Right ventricle myocardium inferior (tissue), 1 donor: ENCODE results near the gene MALRD1. TPM values are rescaled to one million over a fixed set of nuclear protein-coding genes. Genes with fewer than 3 reads are reported as not detected.
"Not testable (repeated sequence)": the region's sequence is repeated elsewhere in the genome, so short reads cannot be mapped to it uniquely, and the experiment has no call there.

ENCODE experiments used
- ATAC-seq: fragments of 200-7000 bp; cut with Tn5 transposase; one replicate; pipeline ENCODE4 v1.9.1; 2020; ENCODE audit warnings: mild to moderate bottlenecking, moderate library complexity
- DNase-seq: peaks from one replicate; pipeline ENCODE4 v3.0.0; 2021; ENCODE audit errors: missing footprints
- intact Hi-C: fragments of 100-400 bp; cut with DNase I; formaldehyde crosslinking; loops from one replicate; pipeline ENCODE4 v1.11.0; 2022
- total RNA-seq: library from RNA; stranded (reverse); fragmentation: NEBNext Ultra II Directional; extraction: Animal tissue kit (Norgen Biotek cat#: 25700); gene quantifications from one replicate; pipeline ENCODE4 v1.2.1, GENCODE V29; 2021
- donor health status: DM: no; HTN: yes; CAD: no; lungs with severe emphysema.

MALRD1 gene
- total RNA-seq, 1 donor from 2014 or later, result 1.1 TPM

DNA sequence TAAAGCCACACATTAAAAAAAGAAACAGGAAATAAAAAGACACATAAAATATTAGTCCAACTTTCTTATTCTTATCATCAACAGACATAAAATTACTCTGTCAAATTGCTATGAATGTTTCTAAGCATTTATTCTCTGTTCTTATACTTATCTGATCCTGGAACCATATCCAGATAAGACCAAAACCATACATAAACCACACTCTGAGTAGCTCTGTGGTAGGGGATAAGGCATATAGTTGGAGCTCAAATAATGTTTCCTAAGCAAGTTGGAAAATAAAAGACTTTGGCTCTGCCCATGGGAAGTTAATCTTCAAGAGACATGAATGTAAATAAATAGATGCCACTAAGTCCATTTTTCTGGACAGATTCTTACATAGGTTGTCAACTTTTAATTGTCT is 664.6 kb downstream of the MALRD1 start:
- intact Hi-C loops, result no loop called here
- ATAC-seq (no peak), DNase-seq (no peak)

GRCh38 chr10:19713800-19714525 is 665.4 kb downstream of the MALRD1 start:
- ATAC-seq (no peak), DNase-seq (no peak)
- intact Hi-C loops, result no loop called here

DNA sequence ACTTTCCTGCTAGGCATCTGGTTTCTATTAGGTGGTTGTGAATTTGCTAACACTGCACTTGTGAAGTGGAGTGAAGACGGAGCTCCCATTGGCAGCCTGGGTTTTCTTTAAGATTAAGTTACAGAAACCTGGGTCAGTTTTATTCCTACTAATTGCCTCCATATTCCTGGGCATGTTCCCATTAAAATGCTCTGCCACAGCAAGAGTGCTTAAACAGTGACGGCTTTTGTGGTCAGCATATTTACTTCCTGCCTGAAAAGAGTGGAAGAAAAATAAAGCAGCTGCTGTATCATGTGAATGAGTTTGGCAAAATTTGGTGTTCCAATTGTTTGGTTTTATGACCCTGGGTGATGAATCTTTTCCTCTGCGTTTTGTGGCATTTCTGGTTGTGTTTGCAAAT is 670.7 kb downstream of the MALRD1 start:
- intact Hi-C loops, result no loop called here
- no peak for ATAC-seq
- DNase-seq, result no peak

- no peak for ATAC-seq
- intact Hi-C loops, result no loop called here
Measured at GRCh38 chr10:19724287-19724686, 675.7 kb downstream of the MALRD1 start.

DNA sequence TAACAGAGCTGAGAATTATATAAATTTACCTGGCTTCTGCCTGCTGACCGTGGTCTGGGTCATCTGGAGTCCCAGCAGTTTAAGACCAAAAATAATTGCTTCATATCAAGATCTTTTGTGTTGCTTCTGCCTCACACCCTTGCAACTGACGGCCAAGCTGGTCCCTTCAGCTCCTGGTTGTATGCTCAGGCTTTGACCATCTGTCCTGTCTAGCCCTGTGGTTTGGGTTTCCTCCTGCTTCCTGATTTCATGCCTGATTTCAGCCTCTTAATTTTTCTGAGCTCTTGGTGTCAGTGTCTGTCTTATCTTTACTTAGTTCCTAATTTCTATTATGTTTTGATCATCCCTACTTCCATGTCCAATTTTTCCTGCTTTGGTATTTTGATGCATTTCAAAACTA is 679.8 kb downstream of the MALRD1 start:
- intact Hi-C loops, result no loop called here
- no peak for ATAC-seq
- no peak for DNase-seq

More at GRCh38 chr10:19724287-19724686, 675.7 kb downstream of the MALRD1 start:
- DNase-seq, result no peak

DNA sequence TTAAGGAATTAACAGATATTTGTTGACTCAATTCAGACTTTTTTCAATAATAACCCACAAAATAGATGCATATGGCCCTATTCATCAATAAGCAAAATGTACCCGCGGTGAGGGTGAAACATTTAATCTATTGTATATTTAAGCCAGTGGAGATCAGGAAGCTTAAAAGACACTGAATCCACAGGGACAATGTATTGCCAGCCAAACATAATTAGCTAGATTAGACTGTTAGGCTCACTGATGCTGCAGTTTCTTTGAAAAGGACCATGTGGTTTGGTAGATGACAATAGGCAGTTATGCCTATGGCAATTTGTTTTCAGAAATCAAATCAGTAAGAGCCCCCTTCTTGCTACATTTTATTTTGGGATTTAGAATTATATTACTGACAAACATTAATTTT is 680.4 kb downstream of the MALRD1 start:
- ATAC-seq (no peak), DNase-seq (no peak)
- intact Hi-C loops, result no loop called here

- no peak for ATAC-seq
- intact Hi-C loops, result no loop called here
- no peak for DNase-seq
Measured at GRCh38 chr10:19730167-19730906, 681.7 kb downstream of the MALRD1 start.

- intact Hi-C loops, result no loop called here
- DNase-seq (no peak), ATAC-seq (no peak)
Measured at GRCh38 chr10:19730907-19731217, 682.3 kb downstream of the MALRD1 start.

DNA sequence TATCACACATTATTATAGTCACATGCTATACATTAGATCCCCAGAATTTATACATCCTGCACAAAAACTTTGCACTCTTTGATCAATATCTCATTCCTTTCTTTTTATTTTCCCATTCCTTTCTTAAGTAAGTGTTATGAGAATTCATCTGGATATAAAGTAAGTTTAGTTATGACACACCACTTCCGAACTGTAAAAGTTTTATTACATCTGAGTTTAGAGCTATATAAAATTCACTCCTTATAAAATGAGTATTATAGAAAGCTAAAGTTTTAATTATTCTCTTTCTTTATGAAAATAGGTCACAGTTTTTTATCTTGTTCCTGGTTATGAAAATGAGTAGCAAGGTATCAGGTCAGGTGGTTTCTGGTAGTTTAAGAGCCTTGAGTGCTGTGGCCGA is 683.0 kb downstream of the MALRD1 start:
- intact Hi-C loops, result no loop called here
- ATAC-seq, result no peak
- DNase-seq, result no peak

DNA sequence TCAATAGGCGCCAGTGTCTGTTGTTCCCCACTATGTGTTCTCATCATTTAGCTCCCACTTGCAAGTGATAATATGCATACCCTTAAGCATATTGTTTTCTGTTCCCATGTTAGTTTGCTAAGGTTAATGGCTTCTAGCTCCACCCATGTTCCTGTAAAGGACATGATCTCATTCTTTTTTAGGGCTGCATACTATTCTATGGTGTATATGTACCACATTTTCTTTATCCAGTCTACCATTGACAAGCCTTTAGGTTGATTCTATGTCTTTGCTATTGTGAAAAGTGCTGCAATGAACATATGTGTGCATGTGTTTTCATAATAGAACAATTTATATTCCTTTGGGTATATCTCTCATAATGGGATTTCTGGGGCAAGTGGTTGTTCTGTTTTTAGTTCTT is 689.8 kb downstream of the MALRD1 start:
- intact Hi-C loops, result no loop called here
- no peak for DNase-seq
- no peak for ATAC-seq

DNA sequence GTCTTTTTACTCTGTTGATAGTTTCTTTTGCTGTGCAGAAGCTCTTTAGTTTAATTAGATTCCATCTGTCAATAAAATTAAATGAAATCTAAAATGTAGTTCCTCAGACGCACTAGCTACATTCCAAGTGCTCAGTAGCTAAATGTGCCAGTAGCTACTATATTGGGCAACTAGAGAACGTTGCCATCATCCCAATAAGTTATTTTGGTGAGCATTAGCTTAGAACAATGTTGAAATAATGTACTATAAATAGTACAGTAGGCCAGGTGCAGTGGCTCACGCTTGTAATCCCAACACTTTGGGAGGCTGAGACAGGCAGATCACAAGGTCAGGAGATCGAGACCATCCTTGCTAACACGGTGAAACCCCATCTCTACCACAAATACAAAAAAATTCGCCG is 690.6 kb downstream of the MALRD1 start:
- ATAC-seq, intact Hi-C loops, DNase-seq: not testable (repeated sequence)

DNA sequence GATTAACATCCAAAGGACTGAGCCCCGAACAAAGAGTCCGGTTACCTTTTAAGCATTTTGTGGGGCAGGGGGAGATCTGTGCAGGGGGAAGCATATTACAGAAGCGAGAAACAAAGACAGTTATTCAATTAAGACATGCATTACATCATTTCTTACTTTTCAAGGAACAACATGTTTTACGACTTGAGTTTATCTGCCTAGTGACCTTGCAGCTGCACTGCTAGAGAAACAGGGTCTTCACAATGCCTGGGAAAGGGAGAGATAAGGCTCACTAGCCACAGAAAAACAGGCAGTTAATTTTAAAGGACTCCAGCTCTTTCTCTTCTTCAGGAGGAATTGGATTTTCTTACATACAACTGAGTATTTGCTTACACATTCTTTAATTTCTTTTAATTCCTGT is 693.5 kb downstream of the MALRD1 start:
- intact Hi-C loops, ATAC-seq, DNase-seq: not testable (repeated sequence)

DNA sequence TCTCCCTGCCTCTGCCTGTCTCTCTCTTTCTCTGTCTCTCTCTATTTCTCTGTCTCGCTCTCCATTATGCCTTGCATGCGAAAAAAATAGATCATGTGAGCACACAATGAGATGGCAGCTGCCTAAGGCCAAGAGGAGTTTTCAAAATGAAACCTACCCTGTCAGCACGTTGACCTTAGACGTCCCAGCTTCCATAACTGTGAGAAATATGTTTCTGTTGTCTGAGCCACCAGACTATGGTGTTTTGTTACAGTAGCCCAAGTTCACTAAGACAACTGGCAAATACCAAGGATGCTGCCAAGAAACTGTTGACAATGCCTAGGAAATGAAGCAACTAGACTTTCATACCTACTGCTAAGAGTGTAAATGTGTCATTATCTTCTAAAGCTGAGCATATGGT is 697.1 kb downstream of the MALRD1 start:
- no peak for DNase-seq
- no peak for ATAC-seq
- intact Hi-C loops, result no loop called here

DNA sequence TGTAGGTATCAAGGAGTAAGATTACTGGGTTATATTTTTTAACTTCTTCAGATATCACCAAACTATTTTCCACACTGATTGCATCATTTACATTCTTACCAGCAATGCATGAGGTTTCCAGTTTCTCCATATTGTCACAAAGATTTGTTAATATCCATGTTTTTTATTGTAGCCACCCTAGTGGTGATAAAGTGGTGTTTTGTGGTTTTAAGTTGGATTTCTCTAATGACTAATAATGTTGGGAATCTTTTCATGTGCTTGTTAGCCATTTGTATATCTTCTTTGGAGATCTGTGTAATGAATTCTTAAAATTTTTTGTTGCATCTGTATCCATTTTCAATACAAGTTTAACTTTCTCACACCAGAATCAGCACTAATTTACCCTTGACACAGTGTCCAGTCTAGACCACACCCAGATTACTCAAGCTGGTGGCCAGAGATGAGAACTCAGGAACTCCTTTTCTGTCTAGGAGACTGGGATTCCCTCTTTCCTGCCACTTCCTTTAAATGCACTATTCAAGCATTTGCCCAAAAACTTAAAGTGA is 700.7 kb downstream of the MALRD1 start:
- intact Hi-C loops, result no loop called here
- DNase-seq, result no peak
- ATAC-seq, result no peak

DNA sequence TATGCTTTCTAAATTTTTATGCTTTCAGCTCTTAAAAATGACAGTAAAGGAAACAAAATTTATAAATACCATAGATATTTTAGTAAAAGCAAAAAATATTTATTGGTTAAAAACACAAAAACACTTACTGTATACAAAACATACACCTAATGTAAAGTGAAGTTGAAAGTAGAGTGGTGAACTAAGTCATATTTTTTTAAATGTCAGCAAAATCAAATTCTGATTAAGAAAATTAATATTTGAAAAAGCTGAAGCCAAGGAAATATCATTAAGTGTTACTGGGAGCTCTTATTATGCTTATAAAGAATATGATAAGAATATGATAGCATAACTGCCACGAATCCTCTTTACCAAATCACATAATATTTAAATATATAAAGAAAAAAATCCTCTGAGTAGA is 702.4 kb downstream of the MALRD1 start:
- intact Hi-C loops, result no loop called here
- DNase-seq, result no peak
- ATAC-seq, result no peak

DNA sequence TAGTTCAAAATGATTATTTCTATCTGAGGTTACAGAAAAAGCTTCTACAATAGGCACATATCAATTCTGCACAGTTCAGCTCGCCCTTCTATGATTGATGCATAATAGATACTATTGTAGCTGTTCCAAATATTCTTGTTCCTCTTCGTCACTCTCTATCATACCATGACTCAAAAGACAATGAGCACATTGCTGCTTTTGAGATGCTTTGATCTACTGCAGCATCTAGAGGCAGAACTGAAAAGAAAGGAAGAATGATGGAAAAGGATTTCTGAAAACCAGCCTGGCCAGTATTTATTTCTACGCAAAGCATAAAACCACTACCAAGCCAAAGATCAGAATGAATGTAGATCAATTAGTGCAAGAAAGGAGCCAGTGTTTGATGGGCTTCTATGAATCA is 708.3 kb downstream of the MALRD1 start:
- ATAC-seq (no peak), DNase-seq (no peak)
- intact Hi-C loops, result no loop called here

GRCh38 chr10:19762026-19762425 is 713.4 kb downstream of the MALRD1 start:
- ATAC-seq (no peak), DNase-seq (no peak)
- intact Hi-C loops, result no loop called here

DNA sequence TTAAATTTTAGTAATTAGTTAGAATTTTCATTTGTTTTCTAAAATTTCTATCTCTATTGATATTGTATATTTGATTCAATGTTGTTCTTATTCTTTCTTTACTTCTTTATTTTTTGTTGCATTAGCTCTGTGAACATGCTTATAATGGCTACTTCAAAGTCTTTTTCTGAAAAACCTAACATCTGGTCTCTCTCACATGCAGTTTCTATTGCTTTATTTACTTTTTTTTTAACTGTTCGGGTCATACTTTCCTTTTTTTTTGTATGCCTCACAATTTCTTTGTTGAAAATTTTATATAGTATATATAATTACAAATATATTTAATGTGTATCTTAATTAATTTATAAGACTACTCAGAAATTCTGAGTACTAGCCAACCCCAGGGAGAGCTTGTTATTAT is 715.5 kb downstream of the MALRD1 start:
- DNase-seq, result no peak
- intact Hi-C loops, result no loop called here
- no peak for ATAC-seq

DNA sequence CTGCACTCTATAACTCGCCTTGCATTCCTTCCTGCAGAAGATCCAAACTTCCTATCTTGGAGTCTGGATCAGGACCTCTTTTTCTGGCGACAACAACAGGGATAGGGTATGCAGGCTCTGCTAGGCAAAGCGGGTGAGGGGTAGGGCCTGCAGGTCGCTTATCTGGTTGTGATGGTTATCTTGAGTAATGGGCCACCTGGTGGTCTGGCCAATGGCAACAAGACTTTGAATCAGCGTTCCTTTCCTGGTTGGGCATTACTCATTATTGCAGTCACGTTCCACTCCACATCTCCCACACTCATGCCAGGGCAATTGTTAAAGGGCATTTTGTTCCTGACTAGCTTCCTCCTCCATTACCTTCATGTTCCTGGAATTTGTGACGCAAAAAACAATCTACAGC is 719.3 kb downstream of the MALRD1 start:
- ATAC-seq, result no peak
- intact Hi-C loops, result no loop called here
- DNase-seq, result no peak

- ATAC-seq, intact Hi-C loops, DNase-seq: not testable (repeated sequence)
Measured at GRCh38 chr10:19769826-19770225, 721.2 kb downstream of the MALRD1 start.
